ENCODE results near the gene NFIA. TPM values are rescaled to one million over a fixed set of nuclear protein-coding genes. Genes with fewer than 3 reads are reported as not detected.

Gene NFIA
- total and polyA plus RNA-seq, 5 donors from 2014 or later: 0.86 to 3.9 (median 1.7) TPM

- DNase-seq (no peak), ATAC-seq (ENCODE audit: low read depth in 2 of 2) (no peak)
- H3K27ac Mint-ChIP-seq: no peak overlapping the region
- no peak overlapping the region for H3K4me3 Mint-ChIP-seq
- Histone ChIP-seq H3K4me3 (ENCODE audit: low read depth, low read length) (no peak overlapping the region), H3K27me3 (ENCODE audit: control insufficient read depth, insufficient read depth, low read length) (no peaks in the 10 kb centered on the region), H3K9me3 (ENCODE audit: control insufficient read depth in 2 of 2, low read length in 2 of 2) (peaks cover 0 to 2% of the 10 kb centered on the region in 2 experiments), H3K36me3 (ENCODE audit: control insufficient read depth, insufficient read depth, low read length) (no peaks in the 10 kb centered on the region), H3K4me1 (ENCODE audit: control insufficient read depth, insufficient read depth, low read length, poor library complexity, severe bottlenecking) (peaks cover 7% of the 10 kb centered on the region), H3K27ac (ENCODE audit: insufficient read depth, low read length, poor library complexity, severe bottlenecking) (no peak overlapping the region)
- peaks cover 0 to 2% (median 0%) of the 10 kb centered on the region in 7 donors for H3K9me3 Mint-ChIP-seq
- H3K36me3 Mint-ChIP-seq: no peaks in the 10 kb centered on the region
- H3K4me1 Mint-ChIP-seq: peaks cover 0 to 20% (median 5%) of the 10 kb centered on the region in 4 donors
- peaks cover 4% of the 10 kb centered on the region for H3K27me3 Mint-ChIP-seq
These were observed 304.0 kb downstream of the NFIA start for GRCh38 chr1:61386323-61386722.

DNA sequence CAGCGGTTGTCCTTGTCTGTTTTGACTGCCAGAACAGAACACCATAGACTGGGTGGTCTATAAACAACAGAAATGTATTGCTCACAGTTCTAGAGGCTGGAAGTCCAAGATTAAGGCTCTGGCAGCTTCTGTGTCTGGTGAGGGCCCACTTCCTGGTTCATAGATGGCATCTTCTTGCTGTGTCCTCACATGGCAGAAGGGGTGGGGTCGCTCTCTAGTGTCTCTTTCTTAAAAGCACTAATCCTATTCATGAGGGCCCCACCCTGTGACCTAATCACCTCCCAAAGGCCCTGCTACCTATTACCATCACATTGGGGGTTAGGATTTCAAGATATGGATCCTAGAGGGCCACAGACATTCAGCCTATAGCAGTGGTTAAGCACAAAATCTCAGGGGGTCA is 304.4 kb downstream of the NFIA start:
- H3K27ac Mint-ChIP-seq: peak overlapping the region in 1 of 3 donors; percentile 15
- Histone ChIP-seq H3K27ac (ENCODE audit: insufficient read depth, low read length, poor library complexity, severe bottlenecking) (no peak overlapping the region), H3K27me3 (ENCODE audit: control insufficient read depth, insufficient read depth, low read length) (no peaks in the 10 kb centered on the region), H3K36me3 (ENCODE audit: control insufficient read depth, insufficient read depth, low read length) (no peaks in the 10 kb centered on the region), H3K4me1 (ENCODE audit: control insufficient read depth, insufficient read depth, low read length, poor library complexity, severe bottlenecking) (peaks cover 7% of the 10 kb centered on the region), H3K4me3 (ENCODE audit: low read depth, low read length) (no peak overlapping the region), H3K9me3 (ENCODE audit: control insufficient read depth in 2 of 2, low read length in 2 of 2) (peaks cover 0 to 2% of the 10 kb centered on the region in 2 experiments)
- H3K36me3 Mint-ChIP-seq: no peaks in the 10 kb centered on the region
- ATAC-seq (ENCODE audit: low read depth in 2 of 2) (no peak), DNase-seq (peak in 1 of 3 donors; percentile 24)
- H3K9me3 Mint-ChIP-seq: peaks cover 0 to 2% (median 0%) of the 10 kb centered on the region in 7 donors
- H3K27me3 Mint-ChIP-seq: peaks cover 4% of the 10 kb centered on the region
- H3K4me1 Mint-ChIP-seq: peaks cover 0 to 20% (median 5%) of the 10 kb centered on the region in 4 donors
- peak overlapping the region in 1 of 4 donors; percentile 65 for H3K4me3 Mint-ChIP-seq

- Mint-ChIP-seq H3K36me3 (no peaks in the 10 kb centered on the region), H3K4me3 (no peak overlapping the region), H3K9me3 (peaks cover 0 to 2% (median 0%) of the 10 kb centered on the region in 7 donors), H3K27me3 (peaks cover 4% of the 10 kb centered on the region), H3K27ac (no peak overlapping the region), H3K4me1 (peaks cover 0 to 20% (median 5%) of the 10 kb centered on the region in 4 donors)
- no peaks in the 10 kb centered on the region for H3K27me3 ChIP-seq (ENCODE audit: control insufficient read depth, insufficient read depth, low read length)
- H3K4me1 ChIP-seq (ENCODE audit: control insufficient read depth, insufficient read depth, low read length, poor library complexity, severe bottlenecking): peaks cover 7% of the 10 kb centered on the region
- H3K9me3 ChIP-seq (ENCODE audit: control insufficient read depth in 2 of 2, low read length in 2 of 2): peaks cover 0 to 2% of the 10 kb centered on the region in 2 experiments
- ATAC-seq (ENCODE audit: low read depth in 2 of 2) (no peak), DNase-seq (peak in 1 of 3 donors; percentile 2)
- no peak overlapping the region for H3K27ac ChIP-seq (ENCODE audit: insufficient read depth, low read length, poor library complexity, severe bottlenecking)
- peak overlapping the region; percentile 49 for H3K4me3 ChIP-seq (ENCODE audit: low read depth, low read length)
- no peaks in the 10 kb centered on the region for H3K36me3 ChIP-seq (ENCODE audit: control insufficient read depth, insufficient read depth, low read length)
These were observed 305.5 kb downstream of the NFIA start for GRCh38 chr1:61387829-61388228.

DNA sequence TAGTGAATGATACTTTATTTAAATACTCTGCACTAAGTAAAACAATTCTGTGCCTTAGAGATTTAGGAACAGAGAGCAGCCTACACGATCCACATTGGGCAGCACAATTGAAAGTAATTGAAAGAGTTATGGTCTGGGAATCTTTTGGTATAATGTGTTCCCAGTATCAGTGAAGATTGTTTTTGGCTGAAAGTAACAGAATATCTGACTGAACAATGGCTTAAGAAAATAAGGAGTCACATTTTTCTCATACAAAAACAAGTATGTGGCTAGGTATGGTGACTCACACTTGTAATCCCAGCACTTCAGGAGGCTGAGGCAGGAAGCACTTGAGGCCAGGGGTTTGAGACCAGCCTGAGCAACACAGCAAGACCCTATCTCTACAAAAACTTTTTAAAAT is 306.2 kb downstream of the NFIA start:
- H3K27me3 Mint-ChIP-seq: peaks cover 4% of the 10 kb centered on the region
- Histone ChIP-seq H3K27ac (ENCODE audit: insufficient read depth, low read length, poor library complexity, severe bottlenecking) (no peak overlapping the region), H3K4me3 (ENCODE audit: low read depth, low read length) (no peak overlapping the region), H3K4me1 (ENCODE audit: control insufficient read depth, insufficient read depth, low read length, poor library complexity, severe bottlenecking) (peaks cover 7% of the 10 kb centered on the region), H3K36me3 (ENCODE audit: control insufficient read depth, insufficient read depth, low read length) (no peaks in the 10 kb centered on the region), H3K9me3 (ENCODE audit: control insufficient read depth in 2 of 2, low read length in 2 of 2) (peaks cover 0 to 2% of the 10 kb centered on the region in 2 experiments), H3K27me3 (ENCODE audit: control insufficient read depth, insufficient read depth, low read length) (no peaks in the 10 kb centered on the region)
- H3K9me3 Mint-ChIP-seq: peaks cover 0 to 2% (median 0%) of the 10 kb centered on the region in 7 donors
- no peak for DNase-seq
- peaks cover 0 to 20% (median 5%) of the 10 kb centered on the region in 4 donors for H3K4me1 Mint-ChIP-seq
- ATAC-seq (ENCODE audit: low read depth in 2 of 2): no peak
- H3K27ac Mint-ChIP-seq: no peak overlapping the region
- H3K36me3 Mint-ChIP-seq: no peaks in the 10 kb centered on the region
- H3K4me3 Mint-ChIP-seq: no peak overlapping the region

DNA sequence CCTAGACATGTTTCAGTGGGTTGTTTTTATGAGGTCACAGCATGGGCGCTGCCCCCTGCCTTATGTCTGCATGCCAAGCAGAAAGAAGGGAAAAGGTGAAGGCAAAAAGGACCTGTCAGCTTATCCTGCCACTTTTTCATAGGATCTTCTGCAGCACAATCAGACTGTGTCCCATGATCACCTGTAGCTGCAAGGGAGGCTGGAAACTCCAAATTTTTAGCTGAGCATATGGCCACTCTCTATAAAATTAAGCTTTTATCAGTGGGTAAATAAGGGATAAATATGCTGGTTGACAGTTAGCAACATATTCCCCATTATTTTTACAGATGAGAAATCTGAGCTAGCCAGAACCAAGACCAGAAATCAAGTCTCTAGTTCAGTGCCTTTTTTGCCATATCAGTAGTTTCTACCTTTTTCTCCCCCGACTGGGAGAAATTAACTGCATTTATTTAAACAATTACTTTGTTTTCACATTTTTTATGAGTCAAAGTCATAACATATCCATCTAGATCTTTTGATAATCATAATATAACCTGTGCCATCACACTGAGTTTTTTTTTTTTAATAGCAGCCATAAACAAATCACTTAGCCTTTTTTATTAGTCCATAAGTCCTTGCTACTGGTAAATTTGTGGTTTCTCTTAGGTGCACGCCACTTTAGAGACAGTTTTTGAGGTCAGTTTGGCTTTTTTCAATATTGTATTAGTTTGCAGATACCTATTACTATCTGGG is 307.0 kb downstream of the NFIA start:
- ATAC-seq (ENCODE audit: low read depth in 2 of 2) (no peak), DNase-seq (no peak)
- Histone ChIP-seq H3K9me3 (ENCODE audit: control insufficient read depth in 2 of 2, low read length in 2 of 2) (peaks cover 0 to 2% of the 10 kb centered on the region in 2 experiments), H3K4me3 (ENCODE audit: low read depth, low read length) (no peak overlapping the region), H3K36me3 (ENCODE audit: control insufficient read depth, insufficient read depth, low read length) (no peaks in the 10 kb centered on the region), H3K27me3 (ENCODE audit: control insufficient read depth, insufficient read depth, low read length) (no peaks in the 10 kb centered on the region), H3K4me1 (ENCODE audit: control insufficient read depth, insufficient read depth, low read length, poor library complexity, severe bottlenecking) (peaks cover 7% of the 10 kb centered on the region), H3K27ac (ENCODE audit: insufficient read depth, low read length, poor library complexity, severe bottlenecking) (no peak overlapping the region)
- H3K9me3 Mint-ChIP-seq: peaks cover 0 to 2% (median 0%) of the 10 kb centered on the region in 7 donors
- H3K36me3 Mint-ChIP-seq: no peaks in the 10 kb centered on the region
- H3K4me3 Mint-ChIP-seq: no peak overlapping the region
- H3K27ac Mint-ChIP-seq: no peak overlapping the region
- H3K4me1 Mint-ChIP-seq: peaks cover 0 to 20% (median 5%) of the 10 kb centered on the region in 4 donors
- H3K27me3 Mint-ChIP-seq: peaks cover under 1% of the 10 kb centered on the region

DNA sequence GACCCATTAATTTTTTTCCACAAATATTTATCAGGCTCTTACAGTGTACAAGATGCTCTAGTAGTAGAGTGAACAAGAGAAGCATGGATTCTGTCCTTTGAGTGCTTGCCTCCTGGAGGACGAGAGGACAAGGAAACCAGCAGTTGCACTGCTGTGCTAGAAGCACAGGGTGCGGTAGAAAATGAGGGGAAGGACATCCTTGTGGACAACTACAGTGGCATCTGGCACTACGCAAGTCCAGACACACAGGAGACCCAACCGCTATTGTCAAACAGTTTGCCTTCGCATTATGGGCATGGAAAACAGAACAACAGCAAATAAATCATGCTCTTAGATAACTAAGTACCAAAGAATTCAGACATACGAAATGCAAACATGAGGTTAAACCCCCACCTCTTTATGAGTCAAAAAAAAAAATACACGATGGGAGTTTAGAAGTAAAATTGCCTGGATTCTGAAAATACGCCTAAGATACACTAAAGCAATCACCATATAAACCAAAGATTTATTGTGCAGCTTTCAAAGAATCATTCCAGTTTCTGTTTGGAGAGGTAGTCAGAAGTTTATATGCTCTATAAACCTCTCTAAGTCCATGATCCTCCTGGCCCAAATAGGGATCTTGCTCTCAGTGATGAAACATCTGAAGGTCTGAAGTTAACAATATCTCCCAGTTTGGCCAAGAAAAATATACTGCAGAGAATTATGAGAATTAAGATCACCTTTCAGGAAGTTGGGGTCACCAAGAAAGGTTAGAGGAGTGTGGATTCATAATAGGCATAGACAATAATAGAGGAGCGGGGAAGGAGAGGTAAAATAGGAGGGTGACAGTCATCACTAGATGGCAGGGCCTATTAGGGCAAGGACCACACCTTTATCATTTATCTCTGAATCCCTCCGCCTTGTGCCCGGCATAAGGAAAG is 307.8 kb downstream of the NFIA start:
- Histone ChIP-seq H3K4me3 (ENCODE audit: low read depth, low read length) (no peak overlapping the region), H3K4me1 (ENCODE audit: control insufficient read depth, insufficient read depth, low read length, poor library complexity, severe bottlenecking) (peaks cover 7% of the 10 kb centered on the region), H3K27me3 (ENCODE audit: control insufficient read depth, insufficient read depth, low read length) (no peaks in the 10 kb centered on the region), H3K27ac (ENCODE audit: insufficient read depth, low read length, poor library complexity, severe bottlenecking) (no peak overlapping the region), H3K36me3 (ENCODE audit: control insufficient read depth, insufficient read depth, low read length) (no peaks in the 10 kb centered on the region), H3K9me3 (ENCODE audit: control insufficient read depth in 2 of 2, low read length in 2 of 2) (peaks cover 0 to 2% of the 10 kb centered on the region in 2 experiments)
- Mint-ChIP-seq H3K4me1 (peaks cover 0 to 20% (median 5%) of the 10 kb centered on the region in 4 donors), H3K27me3 (no peaks in the 10 kb centered on the region), H3K9me3 (peaks cover 0 to 2% (median 0%) of the 10 kb centered on the region in 7 donors), H3K4me3 (no peak overlapping the region), H3K27ac (no peak overlapping the region), H3K36me3 (no peaks in the 10 kb centered on the region)
- DNase-seq: no peak
- ATAC-seq (ENCODE audit: low read depth in 2 of 2): no peak

DNA sequence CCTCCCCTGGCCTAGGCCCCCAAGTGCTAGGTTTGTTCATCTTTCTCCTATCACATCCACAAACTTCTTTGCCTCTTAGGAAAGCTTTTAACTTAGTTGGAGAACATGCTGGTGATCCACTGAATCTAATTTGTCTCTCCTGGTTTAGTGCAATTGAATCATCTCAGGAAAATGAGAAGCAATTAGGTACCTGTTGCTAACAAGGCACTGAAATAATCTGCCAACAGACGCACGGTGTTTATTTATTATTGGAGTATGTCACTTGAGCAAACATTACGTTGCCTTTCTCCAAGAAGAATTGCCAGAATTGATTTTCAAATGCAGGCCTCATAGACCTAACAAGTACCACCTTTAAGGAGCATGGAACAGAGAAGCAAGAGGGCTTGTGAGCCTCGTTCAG is 309.4 kb downstream of the NFIA start:
- no peaks in the 10 kb centered on the region for H3K36me3 ChIP-seq (ENCODE audit: control insufficient read depth, insufficient read depth, low read length)
- H3K9me3 ChIP-seq (ENCODE audit: control insufficient read depth in 2 of 2, low read length in 2 of 2): peaks cover 0 to 2% of the 10 kb centered on the region in 2 experiments
- H3K9me3 Mint-ChIP-seq: peaks cover 0 to 2% (median 0%) of the 10 kb centered on the region in 7 donors
- H3K27ac Mint-ChIP-seq: no peak overlapping the region
- H3K36me3 Mint-ChIP-seq: no peaks in the 10 kb centered on the region
- H3K4me1 ChIP-seq (ENCODE audit: control insufficient read depth, insufficient read depth, low read length, poor library complexity, severe bottlenecking): peaks cover 7% of the 10 kb centered on the region
- H3K27ac ChIP-seq (ENCODE audit: insufficient read depth, low read length, poor library complexity, severe bottlenecking): no peak overlapping the region
- peaks cover 0 to 15% (median 5%) of the 10 kb centered on the region in 4 donors for H3K4me1 Mint-ChIP-seq
- H3K4me3 Mint-ChIP-seq: no peak overlapping the region
- H3K27me3 ChIP-seq (ENCODE audit: control insufficient read depth, insufficient read depth, low read length): no peaks in the 10 kb centered on the region
- H3K4me3 ChIP-seq (ENCODE audit: low read depth, low read length): no peak overlapping the region
- no peak for DNase-seq
- ATAC-seq (ENCODE audit: low read depth in 2 of 2): no peak
- no peaks in the 10 kb centered on the region for H3K27me3 Mint-ChIP-seq
